Activated T-cell treated with anti-CD3 and anti-CD28 coated beads, Interleukin-2, amount 50 U/mL, for 4 hours (primary cell): ENCODE results near the gene HSD17B12. TPM values are rescaled to one million over a fixed set of nuclear protein-coding genes. Genes with fewer than 3 reads are reported as not detected.

Source experiments
- ATAC-seq, 2 donors: fragments of 200-7000 bp; cut with Tn5 transposase; one replicate each; pipeline ENCODE4 v1.10.0; 2021
- DNase-seq: peaks from one replicate; pipeline ENCODE4 v3.0.0-alpha.2; 2020
- H3K27me3 Mint-ChIP-seq: one replicate; pipeline ENCODE4 v1.8.0; 2021; ENCODE audit warnings: low read depth, mixed read lengths
- H3K36me3 Mint-ChIP-seq: one replicate; pipeline ENCODE4 v1.8.0; 2022; ENCODE audit warnings: mixed read lengths; ENCODE audit not compliant: insufficient read depth
- H3K4me1 Mint-ChIP-seq: one replicate; pipeline ENCODE4 v1.8.0; 2021; ENCODE audit warnings: low read depth, mixed read lengths
- H3K4me3 Mint-ChIP-seq: one replicate; pipeline ENCODE4 v1.8.0; 2021; ENCODE audit warnings: mild to moderate bottlenecking, moderate library complexity, mixed read lengths
- H3K9me3 Mint-ChIP-seq: one replicate; pipeline ENCODE4 v1.8.0; 2021; ENCODE audit warnings: mixed read lengths
- total RNA-seq, 3 donors: library from RNA; stranded (reverse); gene quantifications; one replicate each; pipeline ENCODE4 v1.2.1, GENCODE V29; 2021

HSD17B12 gene
- total RNA-seq, 3 donors from 2014 or later, result 41.3 to 47.6 (median 47.4) TPM

GRCh38 chr11:43861141-43861540 lies 180.6 kb downstream of the HSD17B12 start:
- H3K4me3 Mint-ChIP-seq, result no peak overlapping the region
- ATAC-seq (no peak), DNase-seq (no peak)
- H3K27me3 Mint-ChIP-seq, result peaks cover 14% of the 10 kb centered on the region
- H3K4me1 Mint-ChIP-seq, result no peaks in the 10 kb centered on the region
- H3K36me3 Mint-ChIP-seq, result no peaks in the 10 kb centered on the region
- H3K9me3 Mint-ChIP-seq, result peaks cover 8% of the 10 kb centered on the region

GRCh38 chr11:43866520-43866919 lies 186.0 kb downstream of the HSD17B12 start:
- H3K36me3 Mint-ChIP-seq, result no peaks in the 10 kb centered on the region
- ATAC-seq, result no peak
- H3K27me3 Mint-ChIP-seq, result peaks cover 19% of the 10 kb centered on the region
- peaks cover 22% of the 10 kb centered on the region for H3K4me1 Mint-ChIP-seq
- H3K4me3 Mint-ChIP-seq, result no peak overlapping the region
- no peak for DNase-seq
- peaks cover 6% of the 10 kb centered on the region for H3K9me3 Mint-ChIP-seq

- peaks cover 20% of the 10 kb centered on the region for H3K27me3 Mint-ChIP-seq
- no peaks in the 10 kb centered on the region for H3K36me3 Mint-ChIP-seq
- DNase-seq, result no peak
- peaks cover 6% of the 10 kb centered on the region for H3K9me3 Mint-ChIP-seq
- peaks cover 22% of the 10 kb centered on the region for H3K4me1 Mint-ChIP-seq
- no peak for ATAC-seq
- no peak overlapping the region for H3K4me3 Mint-ChIP-seq
These were observed 186.4 kb downstream of the HSD17B12 start for GRCh38 chr11:43866969-43867368.

GRCh38 chr11:43868852-43869567 lies 188.5 kb downstream of the HSD17B12 start:
- H3K4me1 Mint-ChIP-seq, result peaks cover 22% of the 10 kb centered on the region
- peaks cover 38% of the 10 kb centered on the region for H3K27me3 Mint-ChIP-seq
- DNase-seq, result no peak
- ATAC-seq, result peak; percentile 96
- H3K9me3 Mint-ChIP-seq, result peaks cover 6% of the 10 kb centered on the region
- H3K36me3 Mint-ChIP-seq, result no peaks in the 10 kb centered on the region
- H3K4me3 Mint-ChIP-seq, result no peak overlapping the region

GRCh38 chr11:43871051-43871450 lies 190.5 kb downstream of the HSD17B12 start:
- no peak overlapping the region for H3K4me3 Mint-ChIP-seq
- H3K36me3 Mint-ChIP-seq, result no peaks in the 10 kb centered on the region
- peaks cover 6% of the 10 kb centered on the region for H3K9me3 Mint-ChIP-seq
- DNase-seq (no peak), ATAC-seq (no peak)
- H3K27me3 Mint-ChIP-seq, result peaks cover 28% of the 10 kb centered on the region
- H3K4me1 Mint-ChIP-seq, result peaks cover 22% of the 10 kb centered on the region

- ATAC-seq (no peak), DNase-seq (no peak)
- H3K4me1 Mint-ChIP-seq, result peaks cover 17% of the 10 kb centered on the region
- H3K9me3 Mint-ChIP-seq, result no peaks in the 10 kb centered on the region
- H3K4me3 Mint-ChIP-seq, result no peak overlapping the region
- H3K36me3 Mint-ChIP-seq, result no peaks in the 10 kb centered on the region
- peaks cover 44% of the 10 kb centered on the region for H3K27me3 Mint-ChIP-seq
These were observed 192.5 kb downstream of the HSD17B12 start for GRCh38 chr11:43872995-43873394.

GRCh38 chr11:43874078-43874477 lies 193.5 kb downstream of the HSD17B12 start:
- no peak for DNase-seq
- H3K9me3 Mint-ChIP-seq, result no peaks in the 10 kb centered on the region

GRCh38 chr11:43874738-43875137 lies 194.2 kb downstream of the HSD17B12 start:
- no peak for DNase-seq
- peaks cover 56% of the 10 kb centered on the region for H3K27me3 Mint-ChIP-seq

More at GRCh38 chr11:43874078-43874477, 193.5 kb downstream of the HSD17B12 start:
- H3K4me1 Mint-ChIP-seq, result peaks cover 7% of the 10 kb centered on the region
- H3K4me3 Mint-ChIP-seq, result no peak overlapping the region
- H3K27me3 Mint-ChIP-seq, result peaks cover 55% of the 10 kb centered on the region
- no peak for ATAC-seq
- no peaks in the 10 kb centered on the region for H3K36me3 Mint-ChIP-seq

GRCh38 chr11:43879789-43880639 lies 199.5 kb downstream of the HSD17B12 start:
- peaks cover 29% of the 10 kb centered on the region for H3K27me3 Mint-ChIP-seq
- peaks cover 18% of the 10 kb centered on the region for H3K36me3 Mint-ChIP-seq
- H3K4me3 Mint-ChIP-seq, result peak overlapping the region; percentile 94
- H3K4me1 Mint-ChIP-seq, result peaks cover 23% of the 10 kb centered on the region
- peak; percentile 3 to 23 for ATAC-seq
- no peak for DNase-seq
- no peaks in the 10 kb centered on the region for H3K9me3 Mint-ChIP-seq

More at GRCh38 chr11:43874738-43875137, 194.2 kb downstream of the HSD17B12 start:
- Mint-ChIP-seq H3K36me3 (no peaks in the 10 kb centered on the region), H3K4me3 (no peak overlapping the region), H3K4me1 (no peaks in the 10 kb centered on the region), H3K9me3 (no peaks in the 10 kb centered on the region)
- no peak for ATAC-seq

- DNase-seq (peak; percentile 90), ATAC-seq (peak; percentile 99)
- Mint-ChIP-seq H3K9me3 (no peaks in the 10 kb centered on the region), H3K36me3 (peaks cover 24% of the 10 kb centered on the region), H3K4me3 (peak within 1 kb of the TSS; percentile 94), H3K4me1 (peaks cover 23% of the 10 kb centered on the region), H3K27me3 (peaks cover 29% of the 10 kb centered on the region)
These were observed 200.2 kb downstream of the HSD17B12 start, which contains the start of gene ALKBH3 for GRCh38 chr11:43880640-43881159. TSS of gene ALKBH3 (plus strand) at chr11:43880831. CDS start at chr11:43882653, 1,822 bp downstream.

GRCh38 chr11:43892851-43893250 lies 212.3 kb downstream of the HSD17B12 start:
- H3K36me3 Mint-ChIP-seq, result peaks cover 58% of the 10 kb centered on the region
- peaks cover 5% of the 10 kb centered on the region for H3K4me1 Mint-ChIP-seq
- no peak for ATAC-seq
- no peak for DNase-seq
- H3K27me3 Mint-ChIP-seq, result no peaks in the 10 kb centered on the region
- no peaks in the 10 kb centered on the region for H3K9me3 Mint-ChIP-seq
- H3K4me3 Mint-ChIP-seq, result no peak overlapping the region

GRCh38 chr11:43894546-43894945 lies 214.0 kb downstream of the HSD17B12 start:
- DNase-seq (no peak), ATAC-seq (no peak)
- Mint-ChIP-seq H3K27me3 (no peaks in the 10 kb centered on the region), H3K36me3 (peaks cover 69% of the 10 kb centered on the region), H3K4me1 (peaks cover 5% of the 10 kb centered on the region), H3K9me3 (no peaks in the 10 kb centered on the region), H3K4me3 (no peak overlapping the region)

- Mint-ChIP-seq H3K27me3 (no peaks in the 10 kb centered on the region), H3K4me3 (no peak overlapping the region), H3K4me1 (no peaks in the 10 kb centered on the region), H3K9me3 (no peaks in the 10 kb centered on the region), H3K36me3 (peaks cover 62% of the 10 kb centered on the region)
- ATAC-seq, result no peak
- no peak for DNase-seq
These were observed 215.1 kb downstream of the HSD17B12 start for GRCh38 chr11:43895601-43896000.

- Mint-ChIP-seq H3K9me3 (no peaks in the 10 kb centered on the region), H3K4me3 (no peak overlapping the region), H3K36me3 (peaks cover 63% of the 10 kb centered on the region), H3K4me1 (no peaks in the 10 kb centered on the region), H3K27me3 (no peaks in the 10 kb centered on the region)
- DNase-seq (no peak), ATAC-seq (no peak)
These were observed 218.0 kb downstream of the HSD17B12 start for GRCh38 chr11:43898574-43898973.
